K562 (cell line): Measurements from ENCODE around the gene EMILIN1. TPM values are rescaled to one million over a fixed set of nuclear protein-coding genes. Genes with fewer than 3 reads are reported as not detected.

ENCODE experiments used
- AFF1 ChIP-seq, 2 experiments: fragments of 450-650 bp; IDR thresholded peaks; 2 replicates each; pipeline ENCODE4 v1.6.1; 2018; ENCODE audit warnings: mild to moderate bottlenecking in 2 of 2, low read depth in 1 of 2; ENCODE audit not compliant: partially characterized antibody in 2 of 2
- COPS2 ChIP-seq: fragments of 450-650 bp; conservative IDR thresholded peaks from 2 replicates; pipeline ENCODE4 v1.6.1; 2016; ENCODE audit warnings: mild to moderate bottlenecking, moderate library complexity
- ELF2 ChIP-seq: fragments of 250-450 bp; sonication (Bioruptor Pico); IDR thresholded peaks from 2 replicates; pipeline ENCODE4 v1.5.0; 2021; ENCODE audit warnings: mild to moderate bottlenecking
- MTF1 ChIP-seq: fragments of 250-450 bp; sonication (Bioruptor Pico); IDR thresholded peaks from 2 replicates; pipeline ENCODE4 v1.9.0; 2021; ENCODE audit warnings: moderate library complexity, mild to moderate bottlenecking, inconsistent platforms, borderline replicate concordance
- NCOR1 ChIP-seq: fragments of 450-650 bp; IDR thresholded peaks from 2 replicates; pipeline ENCODE4 v1.6.1; 2016; ENCODE audit warnings: mild to moderate bottlenecking, moderate library complexity
- NFRKB ChIP-seq: fragments of 450-650 bp; IDR thresholded peaks from 2 replicates; pipeline ENCODE4 v1.6.1; 2016; ENCODE audit warnings: low read depth
- PTBP1 ChIP-seq: fragments of 200-400 bp; formaldehyde crosslinking; IDR thresholded peaks from 2 replicates; pipeline ENCODE4 v1.6.1; 2017; ENCODE audit warnings: low read depth, low read length
- PTTG1 ChIP-seq: fragments of 450-650 bp; IDR thresholded peaks from 2 replicates; pipeline ENCODE4 v1.6.1; 2016; ENCODE audit warnings: low read depth, mild to moderate bottlenecking, missing genetic modification characterization, missing compliant biosample characterization
- RBFOX2 ChIP-seq: fragments of 200-400 bp; formaldehyde crosslinking; IDR thresholded peaks from 2 replicates; pipeline ENCODE4 v1.6.1; 2017; ENCODE audit warnings: low read depth, mild to moderate bottlenecking, low read length, moderate library complexity
- RBM22 ChIP-seq: fragments of 200-400 bp; formaldehyde crosslinking; IDR thresholded peaks from 2 replicates; pipeline ENCODE4 v1.6.1; 2018; ENCODE audit warnings: low read length, low read depth; ENCODE audit not compliant: poor library complexity, severe bottlenecking
- RHOXF2B ChIP-seq: fragments of 250-450 bp; sonication (Bioruptor Pico); conservative IDR thresholded peaks from 2 replicates; pipeline ENCODE4 v1.5.1; 2021
- SFPQ ChIP-seq: fragments of 200-400 bp; formaldehyde crosslinking; IDR thresholded peaks from 2 replicates; pipeline ENCODE4 v1.6.1; 2017; ENCODE audit warnings: mild to moderate bottlenecking, low read depth, low read length, moderate library complexity
- SRSF3 ChIP-seq: fragments of 200-400 bp; formaldehyde crosslinking; IDR thresholded peaks from 2 replicates; pipeline ENCODE4 v1.6.1; 2016; ENCODE audit warnings: mild to moderate bottlenecking, low read length, moderate library complexity; ENCODE audit not compliant: insufficient read depth
- THRB ChIP-seq: fragments of 450-650 bp; formaldehyde crosslinking; conservative IDR thresholded peaks from 2 replicates; pipeline ENCODE4 v1.4.0; 2022; ENCODE audit warnings: mild to moderate bottlenecking, missing genetic modification characterization
- VEZF1 ChIP-seq: fragments of 200-800 bp; sonication (Bioruptor generic); IDR thresholded peaks from 2 replicates; pipeline ENCODE4 v1.6.1; 2017; ENCODE audit warnings: missing genetic modification characterization, missing compliant biosample characterization
- ZNF124 ChIP-seq: sonication (generic); formaldehyde crosslinking; IDR thresholded peaks from 2 replicates; pipeline ENCODE4 v1.8.1; 2022; ENCODE audit warnings: missing genetic modification reagents
- ZNF274 ChIP-seq: IDR thresholded peaks from 2 replicates; pipeline ENCODE4 v1.6.1; 2011; ENCODE audit warnings: low read depth, mild to moderate bottlenecking, low read length, moderate library complexity, borderline replicate concordance
- ZNF586 ChIP-seq: fragments of 450-650 bp; formaldehyde crosslinking; conservative IDR thresholded peaks from 2 replicates; pipeline ENCODE4 v1.4.0; 2020; ENCODE audit warnings: mild to moderate bottlenecking, moderate library complexity
- polyA plus RNA-seq, 8 experiments: library from polyadenylated mRNA; depleted of rRNA in 4 of 8; stranded (reverse) in 5 of 8; unstranded in 3 of 8; fragments of >200 nt; fragmentation: Nextera tagmentation in 2 of 8; fragmentation: Illumina TruSeq in 1 of 8; extraction: Ambion mirVana in 2 of 8; extraction: Trizol in 1 of 8; gene quantifications; 2 replicates each; pipeline versions ENCODE4 v1.2.1 to v1.2.3, GENCODE V29; 2011 to 2014; ENCODE audit warnings: inconsistent platforms in 1 of 8, missing spikeins in 1 of 8
- total RNA-seq, 7 experiments: library from RNA; depleted of rRNA in 6 of 7; stranded (reverse); fragments of >200 nt in 6 of 7; fragmentation: Illumina TruSeq in 2 of 7; extraction: Trizol in 2 of 7; gene quantifications; 2 replicates each; pipeline versions ENCODE4 v1.2.1 to v1.2.3, GENCODE V29; 2011 to 2021; ENCODE audit warnings: low replicate concordance in 1 of 7

The EMILIN1 gene
- total and polyA plus RNA-seq, 9 of the 15 experiments (the other 6 are each of a cell fraction or from before 2014, with no cell fraction given), result 0.04 to 2.7 (median 0.54) TPM; not detected in 2

- no peak for TF ChIP-seq ZNF586 (CRISPR knock-in tag)
- TF ChIP-seq PTBP1, result no peak
- TF ChIP-seq ELF2 (CRISPR knock-in tag), result peak; percentile 47; the same call in 1 of the 2 replicates
- TF ChIP-seq VEZF1, result peak; percentile 43; the same call in 1 of the 2 replicates
- no peak for TF ChIP-seq RHOXF2B
- 0 out of 2 replicates have a peak, but pooled peaks have one; percentile 36 for TF ChIP-seq SRSF3
- TF ChIP-seq NFRKB, result no peak
- no peak for TF ChIP-seq PTTG1 (tag)
- TF ChIP-seq RBFOX2, result peak; percentile 91
- no peak for TF ChIP-seq MTF1
- no peak for TF ChIP-seq COPS2
- no peak for TF ChIP-seq RBM22
- no peak for TF ChIP-seq AFF1 (IDR thresholded peaks at IDR 0.05; ENCODE audit: low read depth in 1 of 2, partially characterized antibody in 2 of 2)
- TF ChIP-seq ZNF124 (CRISPR knock-in tag), result no peak
- TF ChIP-seq THRB (CRISPR knock-in tag), result no peak
- no peak for TF ChIP-seq SFPQ
- TF ChIP-seq NCOR1, result no peak; the same call in none of the 2 replicates
- TF ChIP-seq ZNF274, result no peak
These were observed 55.7 kb downstream of the EMILIN1 start, which contains the start of gene PREB (continued) for GRCh38 chr2:27133905-27134780.
